Measurements from ENCODE around the gene TTC24. TPM values are rescaled to one million over a fixed set of nuclear protein-coding genes. Genes with fewer than 3 reads are reported as not detected.

TTC24 gene
- total RNA-seq, 1 donor from 2014 or later: not detected

GRCh38 chr1:156623946-156624813 lies 44.7 kb downstream of the TTC24 start:
- Histone ChIP-seq H3K4me1 (peaks cover 19% of the 10 kb centered on the region), H3K27me3 (peaks cover 17% of the 10 kb centered on the region), H3K9me3 (no peaks in the 10 kb centered on the region), H3K27ac (peak overlapping the region; percentile 53), H3K36me3 (no peaks in the 10 kb centered on the region), H3K4me3 (peak overlapping the region; percentile 40)
- DNase-seq (ENCODE audit: extremely low spot score in 2 of 2): no peak
- intact Hi-C loops (cut with DNase I): loop anchor here (5.0 kb wide), 1 partner anchor 43 kb away; no protein-coding TSS in a partner anchor
- TF ChIP-seq POLR2AphosphoS5 (IDR thresholded peaks at IDR 0.05; ENCODE audit: insufficient read depth in 1 of 2, low read depth in 1 of 2) (no peak), POLR2A (IDR thresholded peaks at IDR 0.05) (no peak)
- TF ChIP-seq, protein P1, sequence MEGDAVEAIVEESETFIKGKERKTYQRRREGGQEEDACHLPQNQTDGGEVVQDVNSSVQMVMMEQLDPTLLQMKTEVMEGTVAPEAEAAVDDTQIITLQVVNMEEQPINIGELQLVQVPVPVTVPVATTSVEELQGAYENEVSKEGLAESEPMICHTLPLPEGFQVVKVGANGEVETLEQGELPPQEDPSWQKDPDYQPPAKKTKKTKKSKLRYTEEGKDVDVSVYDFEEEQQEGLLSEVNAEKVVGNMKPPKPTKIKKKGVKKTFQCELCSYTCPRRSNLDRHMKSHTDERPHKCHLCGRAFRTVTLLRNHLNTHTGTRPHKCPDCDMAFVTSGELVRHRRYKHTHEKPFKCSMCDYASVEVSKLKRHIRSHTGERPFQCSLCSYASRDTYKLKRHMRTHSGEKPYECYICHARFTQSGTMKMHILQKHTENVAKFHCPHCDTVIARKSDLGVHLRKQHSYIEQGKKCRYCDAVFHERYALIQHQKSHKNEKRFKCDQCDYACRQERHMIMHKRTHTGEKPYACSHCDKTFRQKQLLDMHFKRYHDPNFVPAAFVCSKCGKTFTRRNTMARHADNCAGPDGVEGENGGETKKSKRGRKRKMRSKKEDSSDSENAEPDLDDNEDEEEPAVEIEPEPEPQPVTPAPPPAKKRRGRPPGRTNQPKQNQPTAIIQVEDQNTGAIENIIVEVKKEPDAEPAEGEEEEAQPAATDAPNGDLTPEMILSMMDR (IDR thresholded peaks at IDR 0.05): no peak

GRCh38 chr1:156624814-156625435 lies 45.4 kb downstream of the TTC24 start:
- Histone ChIP-seq H3K9me3 (no peaks in the 10 kb centered on the region), H3K4me3 (peak overlapping the region; percentile 40), H3K36me3 (no peaks in the 10 kb centered on the region), H3K27me3 (peaks cover 17% of the 10 kb centered on the region), H3K4me1 (peaks cover 19% of the 10 kb centered on the region), H3K27ac (peak overlapping the region; percentile 53)
- intact Hi-C loops (cut with DNase I): loop anchor here (5.0 kb wide), 2 partner anchors 42 to 52 kb away; partner anchors contain the start of gene NES
- TF ChIP-seq POLR2AphosphoS5 (IDR thresholded peaks at IDR 0.05; ENCODE audit: insufficient read depth in 1 of 2, low read depth in 1 of 2) (no peak), POLR2A (IDR thresholded peaks at IDR 0.05) (no peak)
- DNase-seq (ENCODE audit: extremely low spot score in 2 of 2): no peak

GRCh38 chr1:156625436-156626078 lies 46.0 kb downstream of the TTC24 start:
- no peaks in the 10 kb centered on the region for H3K36me3 ChIP-seq
- H3K27ac ChIP-seq: peak overlapping the region; percentile 53
- peaks cover 19% of the 10 kb centered on the region for H3K4me1 ChIP-seq
- intact Hi-C loops (cut with DNase I): loop anchor here (5.0 kb wide), 1 partner anchor 52 kb away; the partner anchor contains the start of gene NES
- H3K4me3 ChIP-seq: peak overlapping the region; percentile 40
- DNase-seq (ENCODE audit: extremely low spot score in 2 of 2): no peak
- H3K9me3 ChIP-seq: no peaks in the 10 kb centered on the region
- peaks cover 17% of the 10 kb centered on the region for H3K27me3 ChIP-seq
- TF ChIP-seq, protein P1 (IDR thresholded peaks at IDR 0.05): peak; percentile 71 to 76 (median 71)
- TF ChIP-seq POLR2AphosphoS5 (IDR thresholded peaks at IDR 0.05; ENCODE audit: insufficient read depth in 1 of 2, low read depth in 1 of 2) (peak in 1 of 2 donors; percentile 46), POLR2A (IDR thresholded peaks at IDR 0.05) (no peak)

GRCh38 chr1:156626079-156626438 lies 46.5 kb downstream of the TTC24 start:
- Histone ChIP-seq H3K4me3 (no peak overlapping the region), H3K27me3 (peaks cover 17% of the 10 kb centered on the region), H3K27ac (no peak overlapping the region), H3K9me3 (no peaks in the 10 kb centered on the region), H3K4me1 (peaks cover 19% of the 10 kb centered on the region), H3K36me3 (no peaks in the 10 kb centered on the region)
- intact Hi-C loops (cut with DNase I): loop anchor here (5.0 kb wide), 1 partner anchor 51 kb away; the partner anchor contains the start of gene NES
- TF ChIP-seq POLR2A (IDR thresholded peaks at IDR 0.05) (no peak), POLR2AphosphoS5 (IDR thresholded peaks at IDR 0.05; ENCODE audit: insufficient read depth in 1 of 2, low read depth in 1 of 2) (no peak)
- TF ChIP-seq, protein P1 (IDR thresholded peaks at IDR 0.05): no peak
- DNase-seq (ENCODE audit: extremely low spot score in 2 of 2): no peak

DNA sequence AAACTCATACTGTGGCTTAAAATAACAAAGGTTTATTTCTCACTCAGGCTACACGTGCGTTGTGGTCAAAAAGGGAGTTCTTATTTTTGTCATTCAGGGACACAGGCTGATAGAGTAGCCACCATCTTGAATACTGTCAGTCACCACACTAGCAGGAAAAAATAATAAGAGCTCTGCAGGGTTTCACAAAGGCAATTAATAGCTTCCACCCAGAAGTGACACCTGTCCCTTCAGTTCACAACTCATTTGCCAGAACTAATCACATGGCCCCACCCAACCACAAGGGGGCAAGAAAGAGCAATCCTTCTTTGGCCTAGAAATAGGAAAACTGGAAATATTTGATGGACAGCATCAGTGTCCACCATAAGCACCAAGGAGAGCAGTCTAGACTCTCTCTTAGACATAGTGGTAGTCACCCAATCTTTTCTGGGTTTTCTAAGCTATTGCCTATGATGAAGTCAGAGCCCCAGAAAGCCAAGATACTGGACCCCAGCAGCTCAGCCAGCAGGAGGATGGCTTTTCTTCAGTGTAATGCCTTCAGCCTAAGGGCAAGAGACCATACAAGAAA lies 47.9 kb downstream of the TTC24 start:
- Histone ChIP-seq H3K27me3 (peaks cover 17% of the 10 kb centered on the region), H3K9me3 (no peaks in the 10 kb centered on the region), H3K4me1 (peaks cover 19% of the 10 kb centered on the region), H3K27ac (no peak overlapping the region), H3K4me3 (no peak overlapping the region), H3K36me3 (no peaks in the 10 kb centered on the region)
- TF ChIP-seq POLR2A (IDR thresholded peaks at IDR 0.05) (no peak), POLR2AphosphoS5 (IDR thresholded peaks at IDR 0.05; ENCODE audit: insufficient read depth in 1 of 2, low read depth in 1 of 2) (no peak)
- TF ChIP-seq, protein P1 (IDR thresholded peaks at IDR 0.05): peak; percentile 32 to 42 (median 38)
- no peak for DNase-seq (ENCODE audit: extremely low spot score in 2 of 2)
- intact Hi-C loops (cut with DNase I): loop anchor here (5.0 kb wide), 1 partner anchor 50 kb away; the partner anchor contains the start of gene NES
